Neural progenitor cell (in vitro differentiated cells): ENCODE measurements around the gene LAMC1.

Experiments
- EZH2 ChIP-seq: fragments of 200-600 bp; sonication (generic); IDR thresholded peaks from 2 replicates; pipeline ENCODE4 v1.6.1; 2017; ENCODE audit warnings: antibody characterized with exemption, mild to moderate bottlenecking, moderate library complexity
- TF ChIP-seq, protein P1 (sequence below): fragments of 200-600 bp; sonication (generic); IDR thresholded peaks from 2 replicates; pipeline ENCODE4 v1.5.1; 2017; ENCODE audit warnings: antibody characterized with exemption, mild to moderate bottlenecking

DNA sequence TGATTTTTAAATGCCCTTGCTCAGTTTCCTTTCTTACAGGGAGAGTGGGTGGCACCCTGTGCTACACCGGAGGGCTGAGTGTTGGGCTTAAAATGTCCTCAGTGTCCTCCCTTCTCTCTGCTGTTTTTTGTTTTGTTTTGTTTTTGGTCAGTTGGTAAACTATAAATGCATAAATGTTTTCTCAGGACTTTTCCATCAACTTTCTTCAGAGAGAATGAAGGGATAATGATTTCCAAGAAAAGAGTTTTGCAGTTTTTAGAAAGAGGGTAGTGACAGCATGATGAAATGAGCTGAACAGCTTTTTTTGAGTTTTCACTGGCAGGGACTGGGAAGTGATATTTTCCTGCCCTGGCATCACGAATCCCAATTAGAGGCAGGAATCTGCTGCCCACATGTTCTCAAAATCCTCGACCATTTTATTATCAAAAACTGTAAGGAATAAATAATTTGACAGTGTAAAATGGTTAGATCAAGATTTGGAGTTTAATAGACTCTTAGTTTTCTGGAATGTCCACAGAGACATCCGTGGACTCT, 15.2 kb downstream of the LAMC1 start:
- TF ChIP-seq, protein P1, sequence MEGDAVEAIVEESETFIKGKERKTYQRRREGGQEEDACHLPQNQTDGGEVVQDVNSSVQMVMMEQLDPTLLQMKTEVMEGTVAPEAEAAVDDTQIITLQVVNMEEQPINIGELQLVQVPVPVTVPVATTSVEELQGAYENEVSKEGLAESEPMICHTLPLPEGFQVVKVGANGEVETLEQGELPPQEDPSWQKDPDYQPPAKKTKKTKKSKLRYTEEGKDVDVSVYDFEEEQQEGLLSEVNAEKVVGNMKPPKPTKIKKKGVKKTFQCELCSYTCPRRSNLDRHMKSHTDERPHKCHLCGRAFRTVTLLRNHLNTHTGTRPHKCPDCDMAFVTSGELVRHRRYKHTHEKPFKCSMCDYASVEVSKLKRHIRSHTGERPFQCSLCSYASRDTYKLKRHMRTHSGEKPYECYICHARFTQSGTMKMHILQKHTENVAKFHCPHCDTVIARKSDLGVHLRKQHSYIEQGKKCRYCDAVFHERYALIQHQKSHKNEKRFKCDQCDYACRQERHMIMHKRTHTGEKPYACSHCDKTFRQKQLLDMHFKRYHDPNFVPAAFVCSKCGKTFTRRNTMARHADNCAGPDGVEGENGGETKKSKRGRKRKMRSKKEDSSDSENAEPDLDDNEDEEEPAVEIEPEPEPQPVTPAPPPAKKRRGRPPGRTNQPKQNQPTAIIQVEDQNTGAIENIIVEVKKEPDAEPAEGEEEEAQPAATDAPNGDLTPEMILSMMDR, result no peak
- TF ChIP-seq EZH2, result no peak
